Measurements from ENCODE around the gene OS9.
A peak's percentile ranks its signal among the peaks of the same experiment; 100 is the strongest.

The OS9 gene

GRCh38 chr12:57737467-57738460, 43.8 kb downstream of the OS9 start:
- peak; percentile 78 for DNase-seq (ENCODE audit: low spot score)

DNA sequence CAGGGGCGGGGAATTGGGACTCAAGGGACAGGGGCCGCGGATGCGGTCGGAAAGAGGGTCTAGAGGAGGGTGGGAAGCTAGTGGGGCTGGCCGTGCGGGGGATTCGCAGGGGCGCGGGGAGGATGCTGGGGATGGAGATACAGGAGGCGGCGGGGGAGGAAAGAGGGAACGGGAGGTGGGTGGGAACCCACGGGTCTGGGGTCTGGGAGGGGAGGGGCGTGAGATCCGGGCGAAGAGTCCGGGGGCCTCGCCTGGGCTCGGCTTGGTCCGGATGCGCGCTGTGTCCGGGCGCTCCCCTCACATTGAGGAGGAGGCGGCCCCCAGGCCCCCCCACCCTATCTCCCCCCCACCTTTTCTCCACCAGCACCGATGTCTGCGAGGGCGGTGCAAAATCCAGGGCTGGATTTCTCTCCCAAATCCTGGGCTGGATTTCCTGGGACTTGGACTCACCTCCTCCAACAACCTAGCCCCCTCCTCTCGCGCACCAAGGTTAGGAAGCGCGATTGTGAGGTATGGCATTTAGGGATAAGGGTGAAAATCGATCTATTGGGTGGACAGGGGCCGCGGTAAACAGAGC, 44.8 kb downstream of the OS9 start, which contains the start of gene AGAP2:
Gene AGAP2 (minus strand): TSS at position 82 of the 577 bp plus-strand sequence. CDS start 496 bp downstream, outside the sequence.
- peak; percentile 79 for DNase-seq (ENCODE audit: low spot score)

DNA sequence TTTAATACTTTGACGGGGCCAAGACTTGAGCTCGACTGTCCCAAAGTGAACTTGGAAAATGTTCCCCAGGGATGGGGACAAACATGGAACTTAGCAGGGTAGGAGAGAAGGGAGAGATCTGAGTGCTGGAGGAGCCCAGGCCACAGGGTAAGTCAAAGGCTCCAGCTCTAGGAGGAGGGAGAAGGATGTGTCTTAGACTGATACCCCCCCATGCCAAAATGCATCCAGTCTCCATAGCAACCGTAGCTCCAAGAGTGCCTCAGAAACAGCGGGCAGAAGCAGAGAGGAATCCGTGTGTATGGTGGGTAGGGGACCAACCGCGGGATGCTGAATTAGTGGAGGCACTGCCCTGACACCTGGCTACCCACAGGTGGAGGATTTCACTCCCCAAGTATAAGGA, 45.5 kb downstream of the OS9 start:
- no peak for DNase-seq (ENCODE audit: low spot score)

DNA sequence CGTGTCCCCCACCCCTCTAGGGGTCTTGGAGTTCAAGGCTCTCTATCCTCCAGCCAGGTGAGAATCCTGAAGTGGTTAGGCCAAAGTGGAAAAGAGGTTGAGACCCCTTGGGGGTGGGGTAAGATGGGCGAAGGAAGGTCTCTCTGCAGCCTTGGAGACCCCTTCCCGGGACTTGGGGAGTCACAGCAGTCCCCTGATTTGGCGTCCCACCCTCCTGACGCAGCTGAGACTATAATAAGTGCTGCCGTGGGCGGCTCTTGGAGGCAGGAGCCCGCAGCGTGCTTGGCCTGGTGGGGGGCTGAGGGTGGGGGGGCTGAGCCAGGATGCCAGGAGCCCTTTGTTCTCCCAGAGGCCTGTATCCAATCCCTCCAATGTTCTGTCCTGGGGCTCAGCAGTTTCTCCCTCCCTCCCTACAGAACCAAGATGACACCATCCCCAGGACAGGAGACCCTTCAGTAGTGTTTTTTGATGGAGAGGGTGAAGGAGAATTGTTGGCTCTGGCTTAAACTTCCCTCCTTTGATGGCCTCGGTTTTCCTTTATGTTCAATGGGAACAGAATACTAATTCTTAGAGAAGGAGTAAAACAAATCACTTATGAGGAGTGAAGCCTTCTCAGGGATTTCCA, 46.1 kb downstream of the OS9 start:
- no peak for DNase-seq (ENCODE audit: low spot score)

- DNase-seq (ENCODE audit: low spot score) = no peak
Observed at GRCh38 chr12:57740656-57741412, 46.9 kb downstream of the OS9 start.

DNA sequence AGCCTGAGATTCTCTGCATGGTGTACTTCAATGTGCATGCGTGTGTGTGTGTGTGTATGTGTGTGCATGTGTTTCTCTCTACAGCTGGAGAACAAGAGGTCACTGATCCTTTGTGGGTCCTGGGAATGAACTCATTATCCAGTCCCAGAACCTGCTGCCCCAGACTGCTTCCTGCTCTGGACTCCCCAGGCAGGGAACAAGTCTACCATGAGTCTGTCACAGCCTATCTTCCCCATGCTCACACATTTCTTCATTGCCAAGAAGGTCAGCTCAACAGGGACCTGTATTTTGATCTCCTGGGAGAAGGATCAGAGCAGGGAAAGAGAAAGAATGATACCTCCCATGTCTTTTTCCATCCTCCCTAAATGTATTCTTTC, 47.5 kb downstream of the OS9 start:
- no peak for DNase-seq (ENCODE audit: low spot score)

GRCh38 chr12:57741844-57742738, 48.2 kb downstream of the OS9 start:
- DNase-seq (ENCODE audit: low spot score) = no peak

DNA sequence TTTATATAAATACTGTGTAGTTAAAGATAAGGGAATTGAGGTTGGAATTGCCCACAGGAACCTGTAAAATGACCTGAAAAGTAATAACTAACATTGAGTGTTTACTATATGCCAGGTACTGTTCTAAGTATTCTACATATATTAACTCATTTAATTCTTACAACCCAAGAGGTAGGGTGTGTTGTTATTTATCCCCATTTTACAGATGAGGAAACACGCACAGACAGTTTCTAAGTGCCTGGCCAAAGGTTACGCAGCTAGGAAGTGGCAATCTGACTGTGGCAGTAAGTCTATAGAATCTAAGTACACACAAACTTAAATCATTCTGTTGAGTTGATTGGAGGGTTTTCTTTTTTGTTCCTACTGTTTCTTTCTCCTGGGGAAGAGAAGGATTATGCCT, 49.8 kb downstream of the OS9 start:
- DNase-seq (ENCODE audit: low spot score) = no peak

DNA sequence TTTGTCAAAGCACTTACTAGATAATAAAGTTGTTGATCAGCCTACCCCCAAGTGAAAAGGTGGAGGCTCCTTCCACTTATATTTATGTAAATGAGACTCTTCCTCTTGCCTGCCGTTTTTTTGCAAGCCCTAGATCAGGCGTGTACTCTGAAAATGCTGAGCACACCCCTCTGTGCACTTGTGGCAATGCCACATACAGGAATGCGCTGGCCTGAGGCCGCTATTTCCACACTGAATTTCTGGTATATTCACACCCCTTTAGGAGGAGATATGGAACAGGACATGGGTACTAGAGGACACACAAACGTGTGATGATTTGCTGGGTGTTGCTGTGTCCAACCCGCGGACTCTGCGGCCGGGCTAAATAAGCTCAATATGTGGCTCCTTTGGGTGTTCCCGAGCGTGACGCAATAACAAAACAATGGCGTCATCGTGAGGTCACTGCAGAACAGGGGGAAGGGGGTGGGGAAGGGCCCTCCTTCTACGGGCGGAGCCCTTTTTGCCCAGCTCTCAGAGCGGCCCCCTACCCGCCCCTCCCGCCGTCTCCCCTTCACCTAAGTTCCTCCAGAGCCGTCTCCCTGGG, 50.4 kb downstream of the OS9 start:
- DNase-seq (ENCODE audit: low spot score) = peak; percentile 71

- peak; percentile 86 for DNase-seq (ENCODE audit: low spot score)
Observed at GRCh38 chr12:57744777-57745484, 51.0 kb downstream of the OS9 start, which contains the start of gene TSPAN31. Gene TSPAN31, plus strand, starts transcription at chr12:57745039. Its CDS starts 116 bp downstream, at chr12:57745155.

- DNase-seq (ENCODE audit: low spot score) = no peak
Observed at GRCh38 chr12:57745485-57745881, 51.6 kb downstream of the OS9 start.

DNA sequence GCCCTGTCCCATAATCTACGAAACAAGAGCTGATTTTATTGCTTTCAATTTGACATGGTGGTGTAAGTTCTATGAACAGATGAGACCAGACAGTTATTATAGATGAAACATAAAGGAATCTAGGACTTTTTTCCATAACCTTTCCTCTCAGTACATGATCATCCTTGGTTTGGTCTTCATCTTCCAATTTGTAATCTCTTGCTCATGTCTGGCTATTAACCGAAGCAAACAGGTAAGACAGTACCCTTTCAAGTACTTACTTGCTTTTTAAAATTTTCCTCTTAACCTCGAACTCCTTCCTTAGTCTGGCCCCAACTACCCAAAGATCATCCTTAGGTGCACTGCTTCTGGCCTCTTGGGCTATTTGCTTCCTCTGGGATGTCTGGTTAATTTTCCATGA, 52.1 kb downstream of the OS9 start:
- DNase-seq (ENCODE audit: low spot score) = no peak

- DNase-seq (ENCODE audit: low spot score) = no peak
Observed at GRCh38 chr12:57749061-57749460, 55.1 kb downstream of the OS9 start.

DNA sequence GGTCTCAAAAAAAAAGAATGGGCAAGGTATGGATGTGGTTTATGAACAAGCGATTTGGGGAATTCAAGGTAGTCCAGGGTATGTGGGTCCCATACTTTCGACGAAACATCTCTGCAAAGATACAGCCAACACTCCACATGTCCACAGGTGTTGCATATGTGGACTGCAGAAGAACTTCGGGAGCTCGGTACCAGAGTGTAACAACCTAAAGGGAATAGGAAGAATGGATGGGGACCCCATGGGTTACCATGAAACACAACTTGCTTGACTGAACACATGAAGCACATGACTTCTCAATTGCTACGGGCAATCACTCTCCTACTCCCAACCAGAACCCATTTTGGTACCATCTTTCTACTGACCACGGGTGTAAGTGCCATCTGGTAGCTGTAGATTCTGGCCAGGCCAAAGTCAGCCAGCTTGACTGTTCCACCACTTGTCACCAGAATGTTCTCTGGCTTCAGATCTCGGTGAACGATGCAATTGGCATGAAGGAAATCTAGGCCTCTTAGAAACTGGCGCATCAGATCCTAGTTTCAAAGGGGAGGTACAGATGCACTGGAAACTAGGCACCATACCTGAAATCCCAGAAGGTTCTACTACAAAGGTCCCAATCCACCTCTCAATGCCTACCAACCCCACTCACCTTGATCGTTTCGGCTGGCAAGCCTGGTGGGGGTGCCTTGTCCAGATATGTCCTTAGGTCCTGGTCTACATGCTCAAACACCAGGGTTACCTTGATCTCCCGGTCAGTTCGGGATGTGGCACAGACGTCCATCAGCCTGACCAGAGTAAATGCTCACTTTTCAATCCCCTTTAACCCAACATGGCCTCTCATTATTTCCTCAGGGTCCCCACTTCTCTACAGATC, 56.9 kb downstream of the OS9 start:
- no peak for DNase-seq (ENCODE audit: low spot score)

DNA sequence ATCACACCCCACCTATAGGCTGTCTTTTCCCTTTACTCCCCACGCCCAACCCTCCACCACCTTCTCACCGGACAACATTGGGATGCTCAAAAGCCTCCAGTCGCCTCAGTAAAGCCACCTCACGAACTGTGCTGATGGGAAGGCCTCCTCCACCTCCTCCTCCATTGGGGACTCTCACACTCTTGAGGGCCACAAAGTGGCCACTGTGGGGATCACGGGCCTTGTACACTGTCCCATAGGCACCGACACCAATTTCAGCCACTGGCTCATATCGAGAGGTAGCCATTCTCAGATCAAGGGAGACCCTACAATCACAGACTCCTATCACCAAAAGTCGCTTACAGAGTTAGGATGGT, 57.5 kb downstream of the OS9 start:
- DNase-seq (ENCODE audit: low spot score) = no peak

GRCh38 chr12:57751788-57752667, 58.1 kb downstream of the OS9 start, which contains the start of gene CDK4:
Gene CDK4, minus strand, starts transcription at chr12:57752310. Its CDS starts 593 bp downstream, at chr12:57751717.
- peak; percentile 96 for DNase-seq (ENCODE audit: low spot score)

- no peak for DNase-seq (ENCODE audit: low spot score)
Observed at GRCh38 chr12:57752668-57753000, 58.7 kb downstream of the OS9 start.

GRCh38 chr12:57753756-57754337, 59.9 kb downstream of the OS9 start:
- DNase-seq (ENCODE audit: low spot score) = no peak
